Keratinocyte (primary cell): ENCODE results near the gene ANKAR.

Experiments used
- EZH2 ChIP-seq: IDR thresholded peaks from one replicate; pipeline ENCODE4 v1.6.1; 2012; ENCODE audit warnings: inconsistent platforms, mild to moderate bottlenecking, low read length, moderate library complexity
- TF ChIP-seq, protein P1 (sequence below), 3 experiments: IDR thresholded peaks in 1 of 3; conservative IDR thresholded peaks in 1 of 3; optimal IDR thresholded peaks in 1 of 3; 2 replicates in 2 of 3; 3 replicates in 1 of 3; pipeline versions ENCODE3 to v1.5.1; 2011; ENCODE audit warnings: low read length in 3 of 3, mild to moderate bottlenecking in 3 of 3, moderate library complexity in 2 of 3, control low read depth in 1 of 3, inconsistent platforms in 1 of 3; ENCODE audit not compliant: insufficient read depth in 2 of 3; ENCODE audit errors: extremely low read depth in 1 of 3

DNA sequence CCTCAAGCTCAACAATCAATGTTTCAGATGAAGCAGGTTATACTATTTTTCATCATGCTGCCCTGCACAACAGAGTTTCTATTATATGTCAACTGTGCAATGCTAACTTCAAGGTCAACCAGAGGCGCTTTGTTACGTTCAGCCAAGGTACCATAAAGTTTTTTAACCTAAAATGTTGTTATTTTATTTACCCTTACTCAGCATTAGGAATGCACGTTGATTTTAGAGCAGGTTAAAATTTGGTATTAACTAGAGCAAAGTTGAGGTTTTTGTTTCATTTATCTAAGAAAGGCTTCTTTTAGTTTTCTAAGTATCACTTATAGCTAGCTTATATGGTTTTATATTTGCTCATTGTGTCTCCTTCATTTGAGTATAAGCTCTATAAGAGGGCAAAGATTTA lies 21.8 kb downstream of the ANKAR start:
- TF ChIP-seq EZH2, result no peak
- TF ChIP-seq, protein P1, sequence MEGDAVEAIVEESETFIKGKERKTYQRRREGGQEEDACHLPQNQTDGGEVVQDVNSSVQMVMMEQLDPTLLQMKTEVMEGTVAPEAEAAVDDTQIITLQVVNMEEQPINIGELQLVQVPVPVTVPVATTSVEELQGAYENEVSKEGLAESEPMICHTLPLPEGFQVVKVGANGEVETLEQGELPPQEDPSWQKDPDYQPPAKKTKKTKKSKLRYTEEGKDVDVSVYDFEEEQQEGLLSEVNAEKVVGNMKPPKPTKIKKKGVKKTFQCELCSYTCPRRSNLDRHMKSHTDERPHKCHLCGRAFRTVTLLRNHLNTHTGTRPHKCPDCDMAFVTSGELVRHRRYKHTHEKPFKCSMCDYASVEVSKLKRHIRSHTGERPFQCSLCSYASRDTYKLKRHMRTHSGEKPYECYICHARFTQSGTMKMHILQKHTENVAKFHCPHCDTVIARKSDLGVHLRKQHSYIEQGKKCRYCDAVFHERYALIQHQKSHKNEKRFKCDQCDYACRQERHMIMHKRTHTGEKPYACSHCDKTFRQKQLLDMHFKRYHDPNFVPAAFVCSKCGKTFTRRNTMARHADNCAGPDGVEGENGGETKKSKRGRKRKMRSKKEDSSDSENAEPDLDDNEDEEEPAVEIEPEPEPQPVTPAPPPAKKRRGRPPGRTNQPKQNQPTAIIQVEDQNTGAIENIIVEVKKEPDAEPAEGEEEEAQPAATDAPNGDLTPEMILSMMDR (optimal IDR thresholded peaks at IDR 0.05 in 1 of 3, IDR thresholded peaks at IDR 0.05 in 1 of 3, conservative IDR thresholded peaks at IDR 0.05 in 1 of 3; ENCODE audit: extremely low read depth in 1 of 3, insufficient read depth in 2 of 3, low read length in 3 of 3), result no peak
